ENCODE measurements around the gene CDK3.

CDK3 gene

GRCh38 chr17:76054112-76054476 is 53.4 kb downstream of the CDK3 start:
- Mint-ChIP-seq H3K27ac (no peak overlapping the region), H3K36me3 (peaks cover 71% of the 10 kb centered on the region), H3K4me3 (no peak overlapping the region), H3K27me3 (no peaks in the 10 kb centered on the region), H3K4me1 (no peaks in the 10 kb centered on the region), H3K9me3 (no peaks in the 10 kb centered on the region)
- ATAC-seq: no peak
